HG03520 (cell line): ENCODE measurements around the gene VSIG10.
A peak's percentile ranks its signal among the peaks of the same experiment; 100 is the strongest.
"Not testable (repeated sequence)": the region's sequence is repeated elsewhere in the genome, so short reads cannot be mapped to it uniquely, and the experiment has no call there.

Experiments
- ATAC-seq: cut with Tn5 transposase; IDR thresholded peaks from one replicate; pipeline ENCODE4 v1.9.1; 2021; ENCODE audit warnings: mild to moderate bottlenecking, moderate library complexity; ENCODE audit not compliant: unreplicated experiment

Gene VSIG10, protein sequence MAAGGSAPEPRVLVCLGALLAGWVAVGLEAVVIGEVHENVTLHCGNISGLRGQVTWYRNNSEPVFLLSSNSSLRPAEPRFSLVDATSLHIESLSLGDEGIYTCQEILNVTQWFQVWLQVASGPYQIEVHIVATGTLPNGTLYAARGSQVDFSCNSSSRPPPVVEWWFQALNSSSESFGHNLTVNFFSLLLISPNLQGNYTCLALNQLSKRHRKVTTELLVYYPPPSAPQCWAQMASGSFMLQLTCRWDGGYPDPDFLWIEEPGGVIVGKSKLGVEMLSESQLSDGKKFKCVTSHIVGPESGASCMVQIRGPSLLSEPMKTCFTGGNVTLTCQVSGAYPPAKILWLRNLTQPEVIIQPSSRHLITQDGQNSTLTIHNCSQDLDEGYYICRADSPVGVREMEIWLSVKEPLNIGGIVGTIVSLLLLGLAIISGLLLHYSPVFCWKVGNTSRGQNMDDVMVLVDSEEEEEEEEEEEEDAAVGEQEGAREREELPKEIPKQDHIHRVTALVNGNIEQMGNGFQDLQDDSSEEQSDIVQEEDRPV

DNA sequence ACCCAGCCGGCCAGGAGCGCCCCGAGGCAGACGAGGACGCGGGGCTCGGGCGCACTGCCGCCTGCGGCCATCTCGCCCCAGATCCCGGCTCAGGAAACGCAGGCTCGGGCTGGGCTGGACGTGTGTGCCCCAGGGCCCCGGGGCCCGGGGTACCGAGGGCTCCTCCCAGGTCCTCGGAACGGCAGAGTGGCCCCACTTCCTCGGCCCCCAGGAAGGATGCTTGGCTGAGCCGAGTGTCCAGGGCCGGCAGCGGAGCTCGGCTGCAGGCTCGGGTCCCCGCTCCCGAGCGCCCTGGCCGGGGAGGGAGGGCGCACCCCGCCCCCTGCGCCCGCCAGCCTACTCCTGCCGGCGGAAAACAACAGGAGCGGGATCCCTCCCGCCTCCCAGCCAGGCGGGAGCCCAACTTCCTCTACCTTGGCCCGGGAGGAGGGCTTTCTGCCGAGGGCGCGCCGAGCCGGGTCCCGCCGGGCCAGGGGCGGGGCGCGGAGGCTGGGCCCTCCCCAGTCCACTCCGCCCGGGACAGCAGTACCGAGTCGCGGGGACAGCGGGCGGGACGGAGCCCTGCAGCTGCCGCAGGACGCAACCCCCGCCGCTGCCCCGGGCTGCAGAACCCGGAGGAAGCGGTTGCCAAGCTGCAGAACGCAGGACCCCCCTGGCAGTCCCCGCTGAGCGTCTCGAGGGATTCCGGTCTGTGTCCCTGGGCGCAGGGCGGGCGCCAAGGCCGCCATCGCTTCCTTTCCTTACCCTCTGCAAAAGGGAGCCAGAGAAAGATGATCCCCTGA is at the start of gene VSIG10:
Gene VSIG10 (minus strand): TSS at position 411 of the 782 bp plus-strand sequence. CDS start 340 bp downstream, at position 71.
- no peak for ATAC-seq

DNA sequence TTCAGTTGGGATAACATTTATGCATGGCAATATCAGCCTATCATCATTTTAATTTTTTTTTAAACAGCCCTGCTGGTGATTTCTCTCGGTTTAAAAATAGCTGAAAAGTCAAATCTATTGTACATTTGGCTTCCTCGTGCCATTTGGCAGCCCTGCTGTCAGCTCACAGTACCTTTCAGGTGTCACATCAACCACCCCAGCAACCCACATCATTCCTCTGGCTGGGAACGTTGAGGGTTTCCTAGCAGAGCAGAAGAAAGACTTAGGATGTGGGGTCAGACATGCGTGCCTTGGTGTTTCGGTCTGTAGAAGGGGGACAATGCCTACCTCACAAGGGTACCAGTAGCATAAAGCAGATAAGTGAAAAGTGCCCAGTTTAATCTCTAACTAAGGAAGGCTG is 47.9 kb upstream of the VSIG10 start:
- ATAC-seq, result no peak

DNA sequence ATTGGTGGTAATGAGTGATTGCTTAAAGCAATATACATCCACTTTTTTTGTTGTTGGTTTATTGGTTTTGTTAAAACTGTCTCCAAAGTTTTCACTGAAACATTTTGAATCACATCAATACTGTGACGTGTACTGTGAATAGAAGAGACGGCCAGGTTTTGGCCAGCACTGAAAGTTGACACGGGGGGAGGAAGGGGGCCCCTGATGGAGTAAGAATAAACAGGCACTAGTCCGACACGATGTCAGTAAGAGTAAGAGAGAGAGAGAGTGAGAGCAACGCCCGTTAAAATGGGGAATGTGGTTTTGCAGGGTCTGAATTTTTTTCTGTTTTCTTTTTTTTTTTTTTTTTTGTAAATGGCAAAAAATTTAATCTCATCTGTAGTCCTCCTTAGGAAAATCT is 46.8 kb upstream of the VSIG10 start:
- ATAC-seq, result no peak

DNA sequence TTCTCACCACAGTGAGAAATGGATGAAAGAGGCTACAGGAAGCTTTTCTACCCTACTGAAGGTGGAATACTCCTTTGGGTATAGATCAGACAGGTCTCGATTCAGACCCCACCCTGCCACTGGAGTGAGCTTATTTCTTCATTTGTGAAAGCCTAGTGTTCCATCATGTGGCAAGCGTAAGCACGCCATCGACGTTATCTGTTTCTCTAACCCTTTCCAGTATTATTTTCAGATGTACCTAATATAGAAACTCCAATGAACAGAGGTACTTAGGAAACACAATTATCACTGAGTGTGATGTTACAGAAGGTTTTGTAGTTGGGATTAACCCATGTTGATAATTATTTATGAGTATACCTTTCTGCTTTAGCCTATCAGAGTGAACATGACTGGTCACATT is 44.5 kb upstream of the VSIG10 start:
- ATAC-seq, result no peak

DNA sequence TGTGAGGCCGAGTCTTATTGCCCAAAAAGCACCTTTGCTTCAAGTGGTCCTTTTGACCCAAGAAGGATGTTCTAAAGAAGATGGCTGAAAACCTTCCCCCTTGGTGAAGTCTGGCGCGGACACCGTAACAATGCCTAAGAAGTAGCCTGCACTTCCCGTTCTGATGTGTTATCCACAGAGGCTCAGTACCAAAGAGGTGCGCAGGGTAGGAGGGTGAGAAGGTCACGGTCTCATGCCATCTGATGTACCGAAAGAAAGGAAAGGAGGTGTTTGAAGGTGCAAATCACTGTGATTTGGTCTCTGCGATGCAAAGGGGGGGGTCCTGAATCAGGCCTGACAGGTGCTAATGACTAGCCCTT is 42.0 kb upstream of the VSIG10 start:
- no peak for ATAC-seq

DNA sequence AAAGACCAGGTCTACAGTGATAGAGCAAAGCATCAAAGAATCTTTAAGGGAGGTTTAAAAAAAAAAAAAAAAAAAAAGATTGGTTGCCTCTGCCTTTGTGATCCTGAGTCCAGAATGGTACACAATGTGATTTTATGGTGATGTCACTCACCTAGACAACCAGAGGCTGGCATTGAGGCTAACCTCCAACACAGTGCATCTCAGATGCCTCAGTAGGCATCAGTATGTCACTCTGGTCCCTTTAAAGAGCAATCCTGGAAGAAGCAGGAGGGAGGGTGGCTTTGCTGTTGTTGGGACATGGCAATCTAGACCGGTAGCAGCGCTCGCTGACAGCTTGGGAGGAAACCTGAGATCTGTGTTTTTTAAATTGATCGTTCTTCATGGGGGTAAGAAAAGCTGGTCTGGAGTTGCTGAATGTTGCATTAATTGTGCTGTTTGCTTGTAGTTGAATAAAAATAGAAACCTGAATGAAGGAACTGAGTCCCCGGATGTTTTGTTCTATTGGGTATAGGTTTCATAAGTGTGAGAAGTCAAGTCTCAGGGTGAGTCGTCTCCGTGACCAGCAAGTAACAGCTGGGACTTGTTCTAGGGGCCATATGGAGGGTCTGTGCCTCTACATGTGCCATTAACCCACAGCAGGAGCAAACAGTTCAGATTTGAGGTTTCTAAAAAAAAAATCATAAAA is 41.4 kb upstream of the VSIG10 start:
- no peak for ATAC-seq

DNA sequence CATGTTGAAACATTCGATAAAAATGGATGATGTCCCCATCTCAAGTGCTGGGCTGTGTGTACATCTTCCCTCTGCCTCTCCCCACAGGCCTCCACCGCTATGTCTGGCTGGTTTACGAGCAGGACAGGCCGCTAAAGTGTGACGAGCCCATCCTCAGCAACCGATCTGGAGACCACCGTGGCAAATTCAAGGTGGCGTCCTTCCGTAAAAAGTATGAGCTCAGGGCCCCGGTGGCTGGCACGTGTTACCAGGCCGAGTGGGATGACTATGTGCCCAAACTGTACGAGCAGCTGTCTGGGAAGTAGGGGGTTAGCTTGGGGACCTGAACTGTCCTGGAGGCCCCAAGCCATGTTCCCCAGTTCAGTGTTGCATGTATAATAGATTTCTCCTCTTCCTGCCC is 40.7 kb upstream of the VSIG10 start:
- ATAC-seq, result no peak

DNA sequence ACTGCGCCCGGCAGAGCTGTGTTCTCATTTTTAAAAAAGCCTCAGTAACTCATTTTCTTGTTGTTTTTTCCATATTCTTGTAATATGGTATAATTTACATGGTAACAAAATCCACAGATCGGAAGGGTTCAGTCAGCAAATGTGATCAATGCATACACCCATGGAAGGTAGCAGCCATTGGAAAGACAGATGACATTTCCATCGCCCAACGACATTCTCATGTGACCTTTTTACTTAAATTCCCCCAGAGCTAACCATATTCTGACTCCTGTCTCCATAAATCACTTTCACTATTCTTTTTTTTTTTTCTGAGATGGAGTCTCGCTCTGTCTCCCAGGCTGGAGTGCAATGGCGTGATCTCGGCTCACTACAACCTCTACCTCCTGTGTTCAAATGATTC is 37.0 kb upstream of the VSIG10 start:
- no peak for ATAC-seq

DNA sequence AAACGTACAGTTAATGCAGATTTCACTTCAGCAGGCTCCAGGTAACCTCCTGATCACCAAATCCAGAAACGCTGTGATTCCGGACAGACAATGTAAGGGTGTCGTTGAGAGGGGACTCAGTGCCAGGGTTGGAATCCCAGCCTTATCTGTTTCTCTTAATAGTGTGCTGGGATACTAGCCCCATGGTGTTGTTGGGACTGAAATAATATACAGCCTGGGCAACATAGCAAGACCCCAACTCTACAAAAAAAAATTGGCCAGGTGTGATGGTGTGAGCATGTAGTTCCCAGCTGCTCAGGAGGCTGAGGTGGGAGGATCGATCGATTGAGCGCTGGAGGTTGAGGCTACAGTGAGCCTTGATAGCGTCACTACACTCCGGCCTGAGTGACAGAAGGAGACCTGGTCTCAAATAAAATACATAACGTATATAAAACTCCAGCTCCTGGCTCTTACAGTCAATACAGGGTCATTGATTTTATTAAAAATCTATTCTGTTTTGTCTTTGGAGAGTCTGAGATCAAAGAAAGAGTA is 33.4 kb upstream of the VSIG10 start:
- ATAC-seq, result no peak

DNA sequence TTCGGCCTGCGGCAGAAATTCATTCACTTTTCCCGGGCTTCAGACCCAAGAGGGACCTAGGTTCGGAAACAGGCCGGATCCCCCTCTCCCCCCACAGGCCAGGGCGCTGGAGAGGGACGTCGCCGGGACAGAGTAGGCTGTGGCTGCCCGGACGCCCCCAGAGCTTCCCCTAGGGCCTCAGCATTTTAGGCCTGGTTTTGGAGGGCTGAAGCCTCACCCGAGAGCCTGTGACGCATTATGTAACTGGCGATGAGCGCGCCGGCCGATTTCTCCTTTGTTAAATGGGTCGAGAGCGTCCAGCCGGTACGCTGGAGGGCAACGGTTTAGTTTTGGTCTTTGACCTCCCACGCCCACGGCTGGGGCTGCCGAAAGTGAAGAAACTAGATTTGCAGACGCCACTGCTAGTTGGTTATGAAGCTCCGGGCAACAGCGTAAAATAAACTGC is 32.8 kb upstream of the VSIG10 start:
- ATAC-seq, result peak; percentile 42

DNA sequence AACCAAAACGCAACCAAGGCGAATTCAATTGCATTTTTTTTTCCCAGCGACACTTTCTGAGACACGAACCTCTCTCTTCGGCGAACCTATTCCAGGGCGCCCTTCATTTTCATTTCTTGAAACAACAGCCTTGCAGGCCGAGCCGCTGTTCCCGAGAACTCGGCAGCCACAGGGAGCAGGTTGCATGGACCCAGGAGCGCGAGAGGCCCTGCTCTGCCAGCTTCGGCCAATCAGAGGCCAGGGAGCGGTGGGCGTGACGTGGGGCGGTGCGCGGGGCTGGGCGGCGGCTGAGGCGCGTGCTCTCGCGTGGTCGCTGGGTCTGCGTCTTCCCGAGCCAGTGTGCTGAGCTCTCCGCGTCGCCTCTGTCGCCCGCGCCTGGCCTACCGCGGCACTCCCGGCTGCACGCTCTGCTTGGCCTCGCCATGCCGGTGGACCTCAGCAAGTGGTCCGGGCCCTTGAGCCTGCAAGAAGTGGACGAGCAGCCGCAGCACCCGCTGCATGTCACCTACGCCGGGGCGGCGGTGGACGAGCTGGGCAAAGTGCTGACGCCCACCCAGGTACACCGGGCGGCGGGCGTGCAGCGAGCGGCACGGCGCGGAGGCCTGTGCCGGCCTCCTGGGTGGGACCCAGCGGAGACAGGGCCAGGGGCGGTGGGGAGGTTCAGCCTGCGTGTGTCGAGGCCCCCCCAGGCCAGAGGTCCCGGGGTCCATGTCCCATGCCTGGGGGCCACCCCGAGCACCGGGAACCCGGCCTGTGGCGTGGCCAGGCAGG is 32.2 kb upstream of the VSIG10 start, which contains the start of gene PEBP1:
Gene PEBP1 (plus strand): TSS at position 337 of the 771 bp plus-strand sequence. CDS start 86 bp downstream, at position 423.
- peak; percentile 95 for ATAC-seq

DNA sequence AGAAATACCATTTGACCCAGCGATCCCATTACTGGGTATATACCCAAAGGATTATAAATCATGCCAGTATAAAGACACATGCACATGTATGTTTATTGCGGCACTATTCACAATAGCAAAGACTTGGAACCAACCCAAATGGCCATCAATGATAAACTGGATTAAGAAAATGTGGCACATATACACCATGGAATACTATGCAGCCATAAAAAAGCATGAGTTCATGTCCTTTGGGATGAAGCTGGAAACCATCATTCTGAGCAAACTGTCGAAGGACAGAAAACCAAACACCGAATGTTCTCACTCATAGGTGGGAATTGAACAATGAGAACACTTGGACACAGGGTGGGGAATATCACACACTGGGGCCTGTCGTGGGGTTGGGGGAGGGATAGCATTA is 25.6 kb upstream of the VSIG10 start:
- not testable (repeated sequence) for ATAC-seq

DNA sequence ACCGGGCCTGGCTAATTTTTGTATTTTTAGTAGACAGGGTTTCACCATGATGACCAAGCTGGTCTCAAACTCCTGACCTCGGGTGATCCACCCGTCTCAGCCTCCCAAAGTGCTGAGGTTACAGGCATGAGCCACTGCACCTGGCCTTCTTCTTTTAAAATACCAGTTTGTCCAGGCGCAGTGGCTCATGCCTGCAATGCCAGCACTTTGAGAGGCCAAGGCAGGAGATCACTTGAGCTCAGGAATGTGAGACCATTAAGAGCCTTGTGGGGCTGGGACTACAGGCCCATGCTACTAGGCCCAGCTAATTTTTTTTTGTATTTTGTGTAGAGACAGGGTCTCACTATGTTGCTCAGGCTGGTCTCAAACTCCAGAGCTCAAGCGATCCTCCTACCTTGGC is 24.1 kb upstream of the VSIG10 start:
- ATAC-seq, result no peak

DNA sequence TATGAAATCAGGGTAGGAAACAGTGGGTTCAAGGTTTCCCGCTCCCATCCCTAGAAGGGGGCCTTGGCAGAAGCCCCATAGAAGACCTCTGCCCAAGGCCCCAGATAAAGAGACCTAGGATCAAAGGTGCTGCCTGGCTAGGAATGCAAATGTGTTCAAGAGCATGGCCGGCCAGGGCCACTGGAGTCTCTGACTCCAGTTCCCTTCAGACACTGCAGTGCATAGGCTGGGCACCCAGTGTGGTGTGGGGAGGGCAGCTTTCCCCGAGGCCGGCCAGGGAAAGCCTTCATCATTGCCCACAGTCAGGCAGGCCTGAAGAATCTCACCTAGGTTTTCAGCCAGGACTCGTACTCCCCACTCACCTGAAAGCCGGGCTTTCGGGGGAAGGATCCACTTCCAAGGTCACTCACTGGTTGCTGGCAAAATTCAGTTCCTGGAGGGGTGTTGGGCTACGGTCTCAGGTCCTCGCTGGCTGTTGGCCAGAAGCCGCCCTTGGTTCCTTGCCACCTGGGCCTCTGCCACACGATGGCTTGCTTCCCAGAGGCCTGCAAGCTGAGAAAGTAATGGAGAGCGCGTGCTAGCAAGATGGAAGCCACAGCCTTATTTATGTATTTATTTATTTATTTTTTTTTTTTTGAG is 22.4 kb upstream of the VSIG10 start:
- ATAC-seq, result no peak

DNA sequence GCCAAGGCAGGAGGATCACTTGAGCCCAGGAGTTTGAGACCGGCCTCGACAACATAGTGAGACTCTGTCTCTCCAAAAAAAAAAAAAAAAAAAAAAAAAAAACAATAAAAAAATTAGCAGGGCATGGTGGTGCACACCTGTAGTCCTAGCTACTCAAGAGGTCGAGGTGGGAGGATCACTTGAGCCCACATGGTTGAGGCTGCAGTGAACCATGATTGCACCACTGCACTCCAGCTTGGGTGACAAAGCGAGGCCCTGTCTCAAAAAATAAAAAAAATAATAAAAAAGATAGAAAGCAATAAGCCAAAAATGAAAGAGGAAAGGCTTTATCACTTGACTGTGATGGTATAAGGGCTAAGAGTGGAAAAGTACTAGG is 21.9 kb upstream of the VSIG10 start:
- no peak for ATAC-seq

DNA sequence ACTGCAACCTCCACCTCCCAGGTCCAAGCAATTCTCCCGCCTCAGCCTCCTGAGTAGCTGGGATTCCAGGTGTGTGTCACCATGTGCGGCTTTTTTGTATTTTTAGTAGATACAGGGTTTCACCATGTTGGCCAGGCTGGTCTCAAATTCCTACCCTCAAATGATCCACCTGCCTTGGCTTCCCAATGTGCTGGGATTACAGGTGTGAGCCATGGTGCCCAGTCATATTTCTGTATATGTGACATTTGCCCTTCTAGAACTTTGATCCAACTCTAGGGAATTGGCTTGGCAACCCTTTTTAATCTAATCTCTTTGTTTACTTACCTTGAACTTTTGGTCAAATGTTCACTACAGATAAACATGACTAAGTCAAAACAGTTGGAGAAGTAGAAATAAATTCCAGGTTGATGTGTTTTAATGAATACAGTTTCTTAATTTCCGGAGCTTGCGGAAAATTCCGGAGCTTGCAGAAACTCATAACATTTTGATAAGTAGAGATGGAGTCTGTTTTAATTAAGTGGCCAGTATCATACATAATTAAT is 20.6 kb upstream of the VSIG10 start:
- no peak for ATAC-seq

DNA sequence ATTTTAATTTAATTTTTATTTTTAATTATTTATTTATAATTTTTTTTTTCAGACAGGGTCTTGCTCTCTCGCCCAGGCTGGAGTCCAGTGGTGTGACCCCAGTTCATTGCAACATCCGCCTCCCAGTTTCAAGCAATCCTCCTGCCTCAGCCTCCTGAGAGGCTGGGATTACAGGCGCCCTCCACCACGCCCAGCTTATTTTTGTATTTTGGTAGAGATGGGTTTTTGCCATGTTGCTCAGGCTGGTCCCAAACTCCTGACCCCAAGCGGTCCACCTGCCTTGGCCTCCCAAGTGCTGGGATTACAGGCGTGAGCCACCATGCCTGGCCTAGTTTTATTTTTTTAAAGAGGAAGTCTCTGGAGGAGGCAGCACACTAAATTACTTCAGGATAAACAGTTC is 18.5 kb upstream of the VSIG10 start:
- ATAC-seq, result no peak

DNA sequence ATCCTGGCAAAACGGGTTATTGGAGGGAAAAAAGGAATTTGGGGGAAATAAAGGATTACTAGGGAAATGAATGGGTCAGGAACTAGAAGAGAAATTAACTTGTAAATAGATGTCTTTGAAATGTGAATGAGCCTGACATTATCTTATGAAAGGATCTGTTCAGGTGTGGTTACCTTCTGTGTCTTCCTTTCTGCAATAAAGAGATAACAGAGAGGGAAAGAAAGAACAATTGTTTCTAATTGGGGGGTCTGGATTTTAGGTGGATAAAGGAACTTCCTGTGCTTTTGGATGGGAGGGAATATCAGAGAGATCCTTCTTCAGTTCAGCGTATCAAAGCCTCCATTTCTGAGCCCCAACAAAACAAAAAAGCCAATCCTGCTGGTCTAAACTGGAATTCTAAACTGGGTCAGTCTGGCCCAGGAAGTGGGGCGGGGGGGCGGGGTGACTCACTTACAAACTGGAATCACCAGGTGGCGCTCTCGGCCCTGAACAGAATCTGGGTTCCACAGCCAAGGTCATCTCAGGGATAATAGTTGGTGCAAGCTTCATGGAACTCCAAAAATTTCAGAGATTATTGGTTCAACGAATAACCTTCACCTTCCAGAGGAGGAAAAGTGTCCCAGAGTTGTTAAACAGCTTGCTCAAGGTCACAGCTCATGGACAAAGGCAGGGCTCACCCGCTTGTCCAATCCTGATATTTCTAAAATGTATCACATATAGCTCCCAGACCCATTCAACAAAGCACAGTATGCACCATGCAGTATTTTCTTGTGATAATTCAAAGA is 17.0 kb upstream of the VSIG10 start:
- ATAC-seq, result no peak

DNA sequence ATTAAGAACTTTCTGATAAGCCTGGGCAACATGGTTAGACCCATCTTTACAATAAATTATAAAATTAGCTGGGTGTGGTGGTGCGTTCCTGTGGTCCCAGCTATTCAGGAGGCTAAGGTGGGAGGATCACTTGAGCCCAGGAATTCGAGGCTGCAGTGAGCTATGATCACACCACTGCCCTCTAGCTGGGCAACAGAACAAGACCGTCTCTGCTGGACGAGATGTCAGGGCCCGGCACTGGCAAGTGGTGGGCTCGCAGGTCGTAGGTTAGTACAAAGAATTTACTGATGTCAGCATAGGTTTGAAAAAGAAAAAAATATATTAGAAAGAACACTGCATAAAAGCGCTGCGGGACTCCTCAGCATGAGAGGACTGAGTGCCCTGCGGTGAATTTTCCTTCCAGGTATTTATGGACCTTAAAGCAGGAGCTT is 15.7 kb upstream of the VSIG10 start:
- no peak for ATAC-seq
